ENCODE measurements around the gene TXK. TPM values are rescaled to one million over a fixed set of nuclear protein-coding genes. Genes with fewer than 3 reads are reported as not detected.

Gene TXK
- total RNA-seq, 2 donors from 2014 or later: 0.46 to 4.8 TPM

DNA sequence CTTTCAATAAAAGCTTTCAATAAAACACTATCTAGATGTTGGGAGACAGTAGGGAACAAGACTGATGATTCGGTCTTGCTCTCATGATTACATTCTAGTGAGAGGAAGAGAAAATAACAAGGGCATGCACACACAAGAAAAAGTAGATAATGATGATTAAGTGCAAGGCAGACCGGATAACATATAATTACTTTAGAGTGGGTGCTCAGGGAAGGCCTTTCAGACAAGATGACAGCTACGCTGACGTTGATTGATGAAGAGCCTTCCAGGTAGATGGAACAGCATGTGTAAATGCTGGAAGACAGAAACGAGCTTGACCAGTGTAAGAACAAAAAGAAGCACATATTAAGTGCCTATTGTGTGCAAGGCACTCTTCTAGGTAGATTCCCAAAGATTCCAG is 43.4 kb downstream of the TXK start:
- 48% methylated on average over 5 of the region's 5 CpGs for WGBS
- Histone ChIP-seq H3K4me1 (replicated peaks) (no peaks in the 10 kb centered on the region), H3K4me3 (no peak overlapping the region), H3K36me3 (no peaks in the 10 kb centered on the region), H3K27ac (no peak overlapping the region), H3K9me3 (no peaks in the 10 kb centered on the region), H3K27me3 (replicated peaks; ENCODE audit: insufficient read depth) (no peaks in the 10 kb centered on the region)
- no peak for DNase-seq (ENCODE audit: low spot score)
- TF ChIP-seq, protein P1, sequence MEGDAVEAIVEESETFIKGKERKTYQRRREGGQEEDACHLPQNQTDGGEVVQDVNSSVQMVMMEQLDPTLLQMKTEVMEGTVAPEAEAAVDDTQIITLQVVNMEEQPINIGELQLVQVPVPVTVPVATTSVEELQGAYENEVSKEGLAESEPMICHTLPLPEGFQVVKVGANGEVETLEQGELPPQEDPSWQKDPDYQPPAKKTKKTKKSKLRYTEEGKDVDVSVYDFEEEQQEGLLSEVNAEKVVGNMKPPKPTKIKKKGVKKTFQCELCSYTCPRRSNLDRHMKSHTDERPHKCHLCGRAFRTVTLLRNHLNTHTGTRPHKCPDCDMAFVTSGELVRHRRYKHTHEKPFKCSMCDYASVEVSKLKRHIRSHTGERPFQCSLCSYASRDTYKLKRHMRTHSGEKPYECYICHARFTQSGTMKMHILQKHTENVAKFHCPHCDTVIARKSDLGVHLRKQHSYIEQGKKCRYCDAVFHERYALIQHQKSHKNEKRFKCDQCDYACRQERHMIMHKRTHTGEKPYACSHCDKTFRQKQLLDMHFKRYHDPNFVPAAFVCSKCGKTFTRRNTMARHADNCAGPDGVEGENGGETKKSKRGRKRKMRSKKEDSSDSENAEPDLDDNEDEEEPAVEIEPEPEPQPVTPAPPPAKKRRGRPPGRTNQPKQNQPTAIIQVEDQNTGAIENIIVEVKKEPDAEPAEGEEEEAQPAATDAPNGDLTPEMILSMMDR (IDR thresholded peaks at IDR 0.05): no peak
- TF ChIP-seq POLR2AphosphoS5 (IDR thresholded peaks at IDR 0.05): no peak
- intact Hi-C loops (cut with DNase I): no loop called here

DNA sequence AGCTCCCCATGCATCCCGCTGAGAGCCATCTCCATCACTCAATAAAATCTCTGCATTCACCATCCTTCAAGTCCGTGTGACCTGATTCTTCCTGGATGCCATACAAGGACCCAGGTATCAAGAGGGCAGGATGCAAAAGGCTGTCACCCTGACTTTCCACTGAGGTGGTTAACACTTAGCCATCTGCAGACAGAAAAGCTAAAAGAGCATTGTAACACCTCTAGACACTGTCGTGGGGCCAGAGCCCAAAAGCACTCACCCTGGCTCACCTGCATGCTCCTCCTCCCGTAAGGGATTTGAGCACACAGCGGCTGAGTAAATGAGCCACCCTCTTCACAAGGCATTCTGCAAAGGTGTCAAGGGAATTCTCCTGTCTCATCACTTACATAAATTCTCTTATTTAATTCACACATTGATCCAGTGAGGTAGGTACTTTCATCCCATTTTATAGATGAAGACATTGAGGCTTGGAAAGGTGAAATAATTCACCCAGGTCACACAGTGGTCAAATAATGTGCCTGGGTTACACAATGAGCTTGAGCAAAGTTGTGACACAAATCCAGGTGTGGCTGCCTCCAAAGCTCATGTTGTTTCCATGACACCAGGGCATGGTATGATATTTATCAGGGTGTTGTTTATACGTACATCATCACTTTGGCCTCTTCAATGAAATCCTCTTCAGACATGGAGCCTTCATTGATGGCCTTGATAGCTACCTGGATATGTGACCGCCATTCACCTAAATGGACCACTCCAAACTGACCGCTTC is 48.0 kb downstream of the TXK start:
- WGBS: 72% methylated on average over 8 of the region's 8 CpGs

DNA sequence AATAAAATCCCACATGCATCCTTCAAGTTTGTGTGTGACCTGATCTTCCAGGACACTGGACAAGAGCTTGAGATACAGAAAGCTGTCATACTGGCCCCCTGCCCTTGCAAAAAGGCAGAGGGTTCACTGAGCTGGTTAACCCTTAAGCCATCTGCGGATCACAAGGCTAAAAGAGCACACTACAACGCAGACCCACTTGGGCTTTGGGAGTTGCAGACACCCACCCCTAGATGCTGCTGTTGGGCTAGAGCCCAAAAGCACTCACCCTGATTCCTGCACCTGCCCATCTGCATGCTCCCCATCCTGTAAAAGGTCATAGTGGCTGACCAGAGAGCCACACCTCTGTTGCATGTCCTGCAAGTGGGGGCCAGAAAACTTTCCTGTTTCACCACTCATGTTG is 51.1 kb downstream of the TXK start:
- no peak overlapping the region for H3K27ac ChIP-seq
- no peaks in the 10 kb centered on the region for H3K27me3 ChIP-seq (replicated peaks; ENCODE audit: insufficient read depth)
- no peak overlapping the region for H3K4me3 ChIP-seq
- intact Hi-C loops (cut with DNase I): loop anchor here (10.0 kb wide), 2 partner anchors 148 to 398 kb away; no protein-coding TSS in a partner anchor
- H3K9me3 ChIP-seq: no peaks in the 10 kb centered on the region
- DNase-seq (ENCODE audit: low spot score): no peak
- 82% methylated on average over 2 of the region's 2 CpGs for WGBS
- no peaks in the 10 kb centered on the region for H3K36me3 ChIP-seq
- no peak for TF ChIP-seq POLR2AphosphoS5 (IDR thresholded peaks at IDR 0.05)
- TF ChIP-seq POLR2A (IDR thresholded peaks at IDR 0.05): no peak
- TF ChIP-seq, protein P1 (IDR thresholded peaks at IDR 0.05): no peak
- no peaks in the 10 kb centered on the region for H3K4me1 ChIP-seq (replicated peaks)

More for the DNA sequence above, 48.0 kb downstream of the TXK start:
- H3K9me3 ChIP-seq: no peaks in the 10 kb centered on the region
- H3K4me1 ChIP-seq (replicated peaks): no peaks in the 10 kb centered on the region
- H3K27me3 ChIP-seq (replicated peaks; ENCODE audit: insufficient read depth): no peaks in the 10 kb centered on the region
- intact Hi-C loops (cut with DNase I): loop anchor here (10.0 kb wide), 2 partner anchors 151 to 401 kb away; no protein-coding TSS in a partner anchor
- H3K4me3 ChIP-seq: no peak overlapping the region
- no peak for DNase-seq (ENCODE audit: low spot score)
- TF ChIP-seq POLR2A (IDR thresholded peaks at IDR 0.05) (no peak), POLR2AphosphoS5 (IDR thresholded peaks at IDR 0.05) (no peak)
- TF ChIP-seq, protein P1 (IDR thresholded peaks at IDR 0.05): no peak
- no peak overlapping the region for H3K27ac ChIP-seq
- H3K36me3 ChIP-seq: no peaks in the 10 kb centered on the region

DNA sequence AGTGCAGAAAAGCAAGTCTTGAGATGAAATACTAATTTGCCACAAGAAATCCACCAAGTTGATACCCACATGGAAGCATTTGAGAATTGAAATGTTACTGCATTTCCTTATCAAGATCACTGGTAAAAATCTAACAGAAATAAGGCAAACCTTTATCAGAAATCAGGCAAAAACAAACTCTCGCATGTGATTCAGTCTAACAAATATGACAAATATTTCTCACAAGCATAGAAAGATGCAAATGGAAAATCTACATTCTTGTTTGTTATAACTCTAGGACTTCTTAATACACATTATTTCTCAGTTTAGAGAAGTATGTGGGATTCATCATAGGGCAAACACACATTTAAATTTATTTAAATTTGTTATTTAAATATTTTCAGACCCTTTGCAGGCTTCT is 52.9 kb downstream of the TXK start:
- no peaks in the 10 kb centered on the region for H3K27me3 ChIP-seq (replicated peaks; ENCODE audit: insufficient read depth)
- no peaks in the 10 kb centered on the region for H3K36me3 ChIP-seq
- TF ChIP-seq POLR2A (IDR thresholded peaks at IDR 0.05): no peak
- TF ChIP-seq, protein P1 (IDR thresholded peaks at IDR 0.05): no peak
- no peak for TF ChIP-seq POLR2AphosphoS5 (IDR thresholded peaks at IDR 0.05)
- H3K4me1 ChIP-seq (replicated peaks): no peaks in the 10 kb centered on the region
- no peak for DNase-seq (ENCODE audit: low spot score)
- no peak overlapping the region for H3K27ac ChIP-seq
- no peak overlapping the region for H3K4me3 ChIP-seq
- intact Hi-C loops (cut with DNase I): loop anchor here (10.0 kb wide), 2 partner anchors 146 to 396 kb away; no protein-coding TSS in a partner anchor
- WGBS: 70% methylated on average over 1 of the region's 1 CpG
- no peaks in the 10 kb centered on the region for H3K9me3 ChIP-seq

DNA sequence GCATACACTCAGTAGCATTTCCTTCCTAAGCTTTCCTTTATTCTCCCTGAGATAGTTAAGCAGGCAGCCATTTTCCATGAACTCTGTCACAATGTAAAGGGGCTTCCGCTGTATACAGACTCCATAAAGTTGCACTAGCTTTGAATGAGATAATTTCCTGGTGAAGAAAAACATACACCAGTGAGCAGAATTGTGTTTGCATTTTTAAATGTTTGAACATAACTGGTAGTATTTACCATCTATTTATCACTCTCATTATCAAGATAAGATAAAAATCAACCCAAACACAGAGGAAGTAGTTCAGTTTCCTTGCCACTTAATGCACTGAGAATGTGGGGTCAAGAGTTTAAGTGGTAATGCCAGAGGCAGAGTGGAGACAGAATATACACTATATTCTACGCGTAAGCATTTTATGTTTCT is 54.1 kb downstream of the TXK start:
- DNase-seq (ENCODE audit: low spot score): no peak
- intact Hi-C loops (cut with DNase I): loop anchor here (10.0 kb wide), 2 partner anchors 145 to 395 kb away; no protein-coding TSS in a partner anchor
- TF ChIP-seq, protein P1 (IDR thresholded peaks at IDR 0.05): no peak
- Histone ChIP-seq H3K4me3 (no peak overlapping the region), H3K27me3 (replicated peaks; ENCODE audit: insufficient read depth) (no peaks in the 10 kb centered on the region), H3K4me1 (replicated peaks) (no peaks in the 10 kb centered on the region), H3K36me3 (no peaks in the 10 kb centered on the region), H3K9me3 (no peaks in the 10 kb centered on the region), H3K27ac (no peak overlapping the region)
- 55% methylated on average over 3 of the region's 3 CpGs for WGBS

Measured in prostate gland (tissue), 2 donors.